Left ventricle myocardium inferior (tissue), 1 donor: ENCODE results near the gene ORC4. TPM values are rescaled to one million over a fixed set of nuclear protein-coding genes. Genes with fewer than 3 reads are reported as not detected.

Experiments
- DNase-seq: peaks from one replicate; pipeline ENCODE4 v3.0.0-alpha.2; 2020
- H3K27ac ChIP-seq: fragments of 200-600 bp; replicated peaks from 2 replicates; pipeline ENCODE4 v1.8.0; 2021
- H3K27me3 ChIP-seq: fragments of 200-600 bp; 2 replicates; pipeline ENCODE4 v1.8.0; 2021; ENCODE audit warnings: low read depth
- H3K36me3 ChIP-seq: fragments of 200-600 bp; 2 replicates; pipeline ENCODE4 v1.8.0; 2021
- H3K4me1 ChIP-seq: fragments of 200-600 bp; 2 replicates; pipeline ENCODE4 v1.8.0; 2021
- H3K4me3 ChIP-seq: fragments of 200-600 bp; 2 replicates; pipeline ENCODE4 v1.8.0; 2021; ENCODE audit warnings: mild to moderate bottlenecking, moderate library complexity
- H3K9me3 ChIP-seq: fragments of 200-600 bp; replicated peaks from 2 replicates; pipeline ENCODE4 v1.8.0; 2021
- CTCF ChIP-seq: fragments of 200-600 bp; IDR thresholded peaks from 2 replicates; pipeline ENCODE4 v1.8.0; 2021; ENCODE audit warnings: antibody characterized with exemption, mild to moderate bottlenecking, borderline replicate concordance
- intact Hi-C: fragments of 100-400 bp; cut with micrococcal nuclease; formaldehyde crosslinking; loops from one replicate; pipeline ENCODE4 v1.11.0; 2022
- total RNA-seq: library from RNA; stranded (reverse); fragmentation: NEBNext Ultra II Directional; extraction: Animal tissue kit (Norgen Biotek cat#: 25700); gene quantifications from one replicate; pipeline ENCODE4 v1.2.1, GENCODE V29; 2021
- donor health status: DM: no; HTN: yes; CAD: no; lungs with severe emphysema.

ORC4 gene
- total RNA-seq, 1 donor from 2014 or later = 45.8 TPM

DNA sequence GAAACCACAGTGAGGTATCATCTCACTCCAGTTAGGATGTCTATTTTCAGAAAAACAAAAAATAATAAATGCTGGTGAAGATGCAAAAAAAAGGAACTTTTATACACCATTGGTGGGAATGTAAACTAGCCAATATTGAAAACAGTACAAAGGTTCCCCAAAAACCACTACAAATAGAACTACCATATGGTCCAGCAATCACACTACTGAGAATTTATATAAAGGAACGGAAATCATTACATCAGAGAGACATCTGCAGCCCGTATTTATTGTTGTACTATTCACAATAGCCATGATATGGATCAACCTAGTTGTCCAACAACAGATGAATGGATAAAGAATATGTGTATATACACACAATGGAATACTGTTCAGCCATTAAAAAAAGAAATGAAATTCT is 52.0 kb downstream of the ORC4 start:
- Histone ChIP-seq H3K4me3 (no peak overlapping the region), H3K4me1 (no peaks in the 10 kb centered on the region), H3K27me3 (no peaks in the 10 kb centered on the region), H3K9me3 (peaks cover 28% of the 10 kb centered on the region), H3K27ac (no peak overlapping the region), H3K36me3 (peaks cover 42% of the 10 kb centered on the region)
- no peak for DNase-seq
- TF ChIP-seq CTCF = no peak
- intact Hi-C loops = no loop called here

- intact Hi-C loops = no loop called here
- Histone ChIP-seq H3K4me3 (no peak overlapping the region), H3K27me3 (no peaks in the 10 kb centered on the region), H3K27ac (no peak overlapping the region), H3K9me3 (no peaks in the 10 kb centered on the region), H3K4me1 (no peaks in the 10 kb centered on the region), H3K36me3 (peaks cover 37% of the 10 kb centered on the region)
- DNase-seq = no peak
- TF ChIP-seq CTCF = no peak
Observed at GRCh38 chr2:147952118-147952517, 68.4 kb downstream of the ORC4 start.

DNA sequence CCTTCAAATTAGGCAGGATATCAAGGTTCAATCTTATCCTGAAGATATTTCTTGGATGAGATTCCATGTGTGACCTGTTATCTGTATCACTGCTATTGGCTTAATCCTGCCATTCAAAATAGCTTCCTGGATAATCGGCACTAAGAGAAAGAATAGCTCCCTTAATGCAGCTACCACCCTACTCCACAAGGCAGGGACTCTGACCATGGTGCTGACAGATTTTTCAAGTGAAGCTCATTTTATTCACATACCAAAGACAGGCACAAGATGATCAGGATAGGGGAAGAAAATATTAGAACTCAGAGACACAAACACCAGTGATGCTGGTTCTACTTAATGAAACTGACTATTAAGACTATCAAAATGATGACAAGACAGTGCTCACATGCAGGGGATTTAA is 74.9 kb downstream of the ORC4 start:
- Histone ChIP-seq H3K9me3 (no peaks in the 10 kb centered on the region), H3K4me3 (no peak overlapping the region), H3K27me3 (no peaks in the 10 kb centered on the region), H3K27ac (no peak overlapping the region), H3K4me1 (no peaks in the 10 kb centered on the region), H3K36me3 (peaks cover 34% of the 10 kb centered on the region)
- DNase-seq = no peak
- no peak for TF ChIP-seq CTCF
- intact Hi-C loops = no loop called here

DNA sequence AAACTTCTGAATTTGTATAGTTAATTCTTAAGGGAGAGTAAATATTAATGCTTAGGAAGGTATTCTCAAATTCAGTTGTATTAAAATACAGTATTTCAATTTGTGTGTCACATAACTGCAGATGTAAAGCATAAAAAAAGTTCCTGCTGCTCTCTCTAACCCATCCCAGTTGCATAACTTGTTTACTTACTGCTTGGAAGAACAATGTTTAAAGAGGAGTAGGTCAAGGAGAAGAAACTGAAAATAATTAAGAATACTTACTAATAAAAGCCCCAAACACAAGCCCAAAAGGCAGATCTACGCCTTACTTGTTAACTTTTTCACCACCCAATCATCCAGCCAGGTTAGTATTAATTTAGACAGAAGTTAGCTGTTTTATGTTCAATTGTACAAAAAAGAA is 81.2 kb downstream of the ORC4 start:
- H3K27ac ChIP-seq = no peak overlapping the region
- DNase-seq = no peak
- intact Hi-C loops = loop anchor here (5.0 kb wide), 1 partner anchor 568 kb away; no protein-coding TSS in a partner anchor
- peaks cover 7% of the 10 kb centered on the region for H3K4me1 ChIP-seq
- no peak overlapping the region for H3K4me3 ChIP-seq
- no peaks in the 10 kb centered on the region for H3K27me3 ChIP-seq
- H3K9me3 ChIP-seq = no peaks in the 10 kb centered on the region
- TF ChIP-seq CTCF = no peak
- peaks cover 57% of the 10 kb centered on the region for H3K36me3 ChIP-seq

DNA sequence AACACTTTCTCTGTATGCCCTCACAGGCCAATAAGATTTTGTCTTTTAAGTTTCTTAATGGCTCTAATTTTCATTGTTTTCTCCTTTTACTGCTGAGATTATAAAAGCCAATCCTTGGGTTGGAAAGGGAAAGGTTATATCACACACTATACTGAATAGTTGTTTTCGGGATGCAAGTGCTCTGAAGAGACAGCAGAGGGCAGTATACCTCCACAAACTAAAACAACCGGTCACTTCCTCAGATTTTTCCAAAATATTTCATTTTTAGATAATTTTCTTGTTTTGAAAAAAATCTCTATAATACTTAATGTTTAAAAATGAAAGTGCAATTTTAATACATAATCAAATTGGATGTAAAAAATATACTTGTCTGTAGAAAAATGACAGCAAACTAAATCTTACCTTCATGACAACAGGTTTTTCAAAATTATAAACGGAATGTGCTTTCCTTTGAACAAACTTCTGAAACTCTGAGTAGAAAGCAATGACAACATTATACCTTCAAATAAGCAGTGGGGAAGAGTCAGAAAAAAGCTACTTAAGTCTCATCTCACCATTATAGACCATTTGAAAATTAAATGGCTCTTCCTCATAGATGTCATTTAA is 82.7 kb downstream of the ORC4 start:
- peak; percentile 95 for TF ChIP-seq CTCF
- peaks cover 7% of the 10 kb centered on the region for H3K4me1 ChIP-seq
- H3K9me3 ChIP-seq = no peaks in the 10 kb centered on the region
- peaks cover 54% of the 10 kb centered on the region for H3K36me3 ChIP-seq
- DNase-seq = no peak
- H3K4me3 ChIP-seq = no peak overlapping the region
- no peak overlapping the region for H3K27ac ChIP-seq
- no peaks in the 10 kb centered on the region for H3K27me3 ChIP-seq
- intact Hi-C loops = loop anchor here (5.0 kb wide), 1 partner anchor 569 kb away; no protein-coding TSS in a partner anchor
